ENCODE results near the gene GTPBP2. TPM values are rescaled to one million over a fixed set of nuclear protein-coding genes. Genes with fewer than 3 reads are reported as not detected.
A peak's percentile ranks its signal among the peaks of the same experiment; 100 is the strongest.

GTPBP2 gene
- total RNA-seq, 1 donor from 2014 or later = 77.6 TPM

DNA sequence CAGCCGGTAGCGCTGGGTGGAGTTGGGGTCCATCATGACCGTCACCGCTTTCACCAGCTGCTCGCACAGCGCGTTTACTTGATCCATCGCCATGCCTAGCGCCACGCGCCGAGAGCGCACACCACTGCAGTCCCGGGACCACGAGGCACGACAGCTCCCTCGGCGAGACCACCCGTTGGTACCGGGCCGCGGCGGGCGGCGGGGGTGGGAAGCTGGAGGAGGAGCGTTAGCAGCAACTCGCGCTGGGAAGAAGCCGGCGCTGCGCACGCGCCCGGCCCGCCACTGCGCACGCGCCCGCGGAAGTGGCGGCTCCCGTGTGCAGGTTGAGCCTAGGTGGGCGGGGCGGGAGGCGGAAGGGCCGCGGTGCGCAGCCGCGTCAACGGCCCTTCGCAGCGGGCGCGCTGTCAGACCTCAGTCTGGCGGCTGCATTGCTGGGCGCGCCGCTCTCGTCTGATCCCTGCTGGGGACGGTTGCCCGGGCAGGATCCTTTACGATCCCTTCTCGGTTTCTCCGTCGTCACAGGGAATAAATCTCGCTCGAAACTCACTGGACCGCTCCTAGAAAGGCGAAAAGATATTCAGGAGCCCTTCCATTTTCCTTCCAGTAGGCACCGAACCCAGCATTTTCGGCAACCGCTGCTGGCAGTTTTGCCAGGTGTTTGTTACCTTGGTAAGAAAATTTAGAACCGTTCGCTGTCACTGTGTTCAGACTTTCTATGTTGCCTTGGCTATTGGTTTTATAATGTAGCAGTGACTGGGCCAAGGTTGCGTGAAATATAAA is 53.1 kb downstream of the GTPBP2 start, which contains the start of the genes POLH and XPO5:
Gene POLH, plus strand, starts transcription at position 414 of the 780 bp plus-strand sequence. CDS start 6,135 bp downstream, outside the sequence.
Gene XPO5, minus strand, starts transcription at position 267 of the 780 bp plus-strand sequence. Its CDS starts 174 bp downstream, at position 93.
- no peaks in the 10 kb centered on the region for H3K27me3 Mint-ChIP-seq

DNA sequence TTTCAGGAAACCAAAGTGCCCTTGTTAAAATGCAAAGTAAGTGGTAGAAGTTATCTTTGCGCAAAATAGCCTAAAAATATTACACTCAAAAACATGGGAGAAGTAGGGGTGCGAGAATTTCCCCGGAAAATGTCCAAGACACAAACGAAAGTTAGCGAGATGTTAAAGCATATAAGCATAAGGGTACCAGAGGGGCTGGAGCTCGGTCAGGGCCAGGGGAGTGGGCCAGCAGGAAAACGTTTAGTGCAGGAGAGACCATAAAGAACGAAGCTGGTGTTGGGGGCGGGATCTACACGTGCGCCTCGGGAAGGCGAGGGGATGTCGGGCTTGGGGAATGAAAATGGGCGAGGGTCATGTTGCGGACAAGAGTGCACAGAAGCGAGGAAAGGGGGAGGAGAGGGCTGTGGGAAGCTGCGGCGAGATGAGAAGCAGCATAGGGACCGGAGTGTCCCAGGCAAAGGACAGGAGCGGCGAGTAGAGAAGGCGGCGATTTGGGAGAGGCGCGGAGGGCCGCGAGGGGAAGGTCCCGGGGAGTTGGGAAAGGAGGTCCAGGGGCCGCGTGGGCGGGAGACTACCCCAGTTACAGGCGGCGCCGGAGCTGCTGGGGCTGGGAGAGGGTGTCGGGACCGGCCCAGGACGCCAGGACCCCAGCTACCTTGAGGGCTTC is 53.8 kb downstream of the GTPBP2 start:
- peak; percentile 79 for DNase-seq (ENCODE audit: extremely low spot score, unreplicated experiment)
- Mint-ChIP-seq H3K4me3 (peak overlapping the region; percentile 100), H3K9me3 (no peaks in the 10 kb centered on the region), H3K27me3 (no peaks in the 10 kb centered on the region), H3K27ac (peak overlapping the region; percentile 92), H3K4me1 (ENCODE audit: unreplicated experiment) (peaks cover 26% of the 10 kb centered on the region), H3K36me3 (peaks cover 19% of the 10 kb centered on the region)
- no peak for TF ChIP-seq CTCF (conservative IDR thresholded peaks at IDR 0.05)

More for the DNA sequence above, 53.1 kb downstream of the GTPBP2 start, which contains the start of the genes POLH and XPO5:
- H3K9me3 Mint-ChIP-seq = no peaks in the 10 kb centered on the region
- peaks cover 16% of the 10 kb centered on the region for H3K36me3 Mint-ChIP-seq
- H3K27ac Mint-ChIP-seq = peak within 1 kb of the TSS; percentile 92
- peak within 1 kb of the TSS; percentile 100 for H3K4me3 Mint-ChIP-seq
- peak; percentile 91 for DNase-seq (ENCODE audit: extremely low spot score, unreplicated experiment)
- peaks cover 26% of the 10 kb centered on the region for H3K4me1 Mint-ChIP-seq (ENCODE audit: unreplicated experiment)
- TF ChIP-seq CTCF (conservative IDR thresholded peaks at IDR 0.05) = peak; percentile 21

- H3K9me3 Mint-ChIP-seq = no peaks in the 10 kb centered on the region
- no peak for TF ChIP-seq CTCF (conservative IDR thresholded peaks at IDR 0.05)
- no peak overlapping the region for H3K27ac Mint-ChIP-seq
- peak overlapping the region; percentile 4 for H3K4me3 Mint-ChIP-seq
- H3K36me3 Mint-ChIP-seq = peaks cover 20% of the 10 kb centered on the region
- no peak for DNase-seq (ENCODE audit: extremely low spot score, unreplicated experiment)
- H3K27me3 Mint-ChIP-seq = no peaks in the 10 kb centered on the region
- peaks cover 7% of the 10 kb centered on the region for H3K4me1 Mint-ChIP-seq (ENCODE audit: unreplicated experiment)
Observed at GRCh38 chr6:43572015-43572414, 57.0 kb downstream of the GTPBP2 start.

- TF ChIP-seq CTCF (conservative IDR thresholded peaks at IDR 0.05) = no peak
- H3K4me3 Mint-ChIP-seq = peak overlapping the region; percentile 38
- H3K36me3 Mint-ChIP-seq = peaks cover 20% of the 10 kb centered on the region
- no peaks in the 10 kb centered on the region for H3K27me3 Mint-ChIP-seq
- H3K27ac Mint-ChIP-seq = peak overlapping the region; percentile 77
- H3K9me3 Mint-ChIP-seq = no peaks in the 10 kb centered on the region
- no peak for DNase-seq (ENCODE audit: extremely low spot score, unreplicated experiment)
- peaks cover 6% of the 10 kb centered on the region for H3K4me1 Mint-ChIP-seq (ENCODE audit: unreplicated experiment)
Observed at GRCh38 chr6:43570876-43571441, 58.1 kb downstream of the GTPBP2 start.

Other genes with a start within 250 kb of the GTPBP2 start
- 39.1 and 46.5 TPM in 2 replicates for gene ABCC10, start 201.7 kb downstream of the GTPBP2 start, total RNA-seq (ENCODE audit: low replicate concordance)
- 3.3 and 3.4 TPM in 2 replicates for gene DLK2, start 173.7 kb downstream of the GTPBP2 start, total RNA-seq (ENCODE audit: low replicate concordance)
- gene TJAP1, start 151.7 kb downstream of the GTPBP2 start, total RNA-seq (ENCODE audit: low replicate concordance) = 34.7 and 44.5 TPM in 2 replicates
- 1.5 and 2.9 TPM in 2 replicates for gene LRRC73, start 118.9 kb downstream of the GTPBP2 start, total RNA-seq (ENCODE audit: low replicate concordance)
- gene YIPF3, start 112.3 kb downstream of the GTPBP2 start, total RNA-seq (ENCODE audit: low replicate concordance) = 122 and 135 TPM in 2 replicates
- 57.4 and 60.8 TPM in 2 replicates for gene POLR1C, start 112.2 kb downstream of the GTPBP2 start, total RNA-seq (ENCODE audit: low replicate concordance)
- gene XPO5, start 53.2 kb downstream of the GTPBP2 start, total RNA-seq (ENCODE audit: low replicate concordance) = 39.2 and 61.1 TPM in 2 replicates
- gene POLH, start 53.1 kb downstream of the GTPBP2 start, total RNA-seq (ENCODE audit: low replicate concordance) = 33.2 and 37.6 TPM in 2 replicates
- 33.3 and 40.0 TPM in 2 replicates for gene MAD2L1BP, start 6.6 kb upstream of the GTPBP2 start, total RNA-seq (ENCODE audit: low replicate concordance)
- gene RSPH9, start 15.8 kb upstream of the GTPBP2 start, total RNA-seq (ENCODE audit: low replicate concordance) = 0.14 and 0.53 TPM in 2 replicates
- gene MRPS18A, start 58.5 kb upstream of the GTPBP2 start, total RNA-seq (ENCODE audit: low replicate concordance) = 43.7 and 49.1 TPM in 2 replicates
- 102 and 136 TPM in 2 replicates for gene VEGFA, start 140.9 kb upstream of the GTPBP2 start, total RNA-seq (ENCODE audit: low replicate concordance)